Astrocyte of the hippocampus (primary cell): ENCODE measurements around the gene DPYSL5.
"Not testable (repeated sequence)": the region's sequence is repeated elsewhere in the genome, so short reads cannot be mapped to it uniquely, and the experiment has no call there.

ENCODE experiments used
- DNase-seq: peaks from one replicate; pipeline ENCODE4 v3.0.0; 2011; ENCODE audit warnings: low read depth, low spot score

The DPYSL5 gene, protein sequence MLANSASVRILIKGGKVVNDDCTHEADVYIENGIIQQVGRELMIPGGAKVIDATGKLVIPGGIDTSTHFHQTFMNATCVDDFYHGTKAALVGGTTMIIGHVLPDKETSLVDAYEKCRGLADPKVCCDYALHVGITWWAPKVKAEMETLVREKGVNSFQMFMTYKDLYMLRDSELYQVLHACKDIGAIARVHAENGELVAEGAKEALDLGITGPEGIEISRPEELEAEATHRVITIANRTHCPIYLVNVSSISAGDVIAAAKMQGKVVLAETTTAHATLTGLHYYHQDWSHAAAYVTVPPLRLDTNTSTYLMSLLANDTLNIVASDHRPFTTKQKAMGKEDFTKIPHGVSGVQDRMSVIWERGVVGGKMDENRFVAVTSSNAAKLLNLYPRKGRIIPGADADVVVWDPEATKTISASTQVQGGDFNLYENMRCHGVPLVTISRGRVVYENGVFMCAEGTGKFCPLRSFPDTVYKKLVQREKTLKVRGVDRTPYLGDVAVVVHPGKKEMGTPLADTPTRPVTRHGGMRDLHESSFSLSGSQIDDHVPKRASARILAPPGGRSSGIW

DNA sequence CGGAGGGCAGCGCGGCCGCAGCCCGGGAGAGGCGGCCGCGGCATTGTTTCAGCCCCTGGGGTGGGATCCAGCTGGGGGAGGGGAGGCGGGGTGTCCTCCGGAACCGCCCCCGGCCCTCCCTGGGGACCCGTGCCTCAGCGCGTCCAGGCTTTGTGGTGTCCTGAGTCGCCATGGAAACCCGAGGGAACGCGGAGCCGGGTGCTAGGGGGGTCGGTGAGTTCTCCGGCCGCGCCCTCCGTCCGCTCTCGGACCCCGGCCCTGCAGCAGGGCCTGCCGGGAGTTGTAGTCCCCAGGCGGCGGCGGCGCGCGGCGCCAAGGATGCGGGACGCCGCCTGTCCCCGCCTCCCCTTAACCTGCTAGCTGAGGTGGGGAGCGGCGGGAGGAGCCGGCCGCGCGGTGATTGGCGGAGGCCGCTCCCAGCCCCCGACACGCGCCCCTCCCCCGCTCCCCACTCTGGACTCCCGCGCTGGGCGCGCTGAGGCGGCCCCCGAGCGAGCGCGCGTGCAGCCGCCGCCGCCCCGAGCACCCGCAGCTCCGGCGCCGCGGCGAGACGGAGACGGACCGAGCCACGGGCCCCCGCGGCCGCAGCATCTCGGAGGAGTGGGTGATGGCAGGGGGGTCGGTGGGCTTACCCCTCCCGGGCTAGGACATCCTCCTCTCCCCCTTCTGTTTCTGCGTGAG lies at the start of gene DPYSL5:
Gene DPYSL5, plus strand, starts transcription at position 478 of the 681 bp plus-strand sequence. CDS start 50,368 bp downstream, outside the sequence.
- DNase-seq = peak; percentile 50

DNA sequence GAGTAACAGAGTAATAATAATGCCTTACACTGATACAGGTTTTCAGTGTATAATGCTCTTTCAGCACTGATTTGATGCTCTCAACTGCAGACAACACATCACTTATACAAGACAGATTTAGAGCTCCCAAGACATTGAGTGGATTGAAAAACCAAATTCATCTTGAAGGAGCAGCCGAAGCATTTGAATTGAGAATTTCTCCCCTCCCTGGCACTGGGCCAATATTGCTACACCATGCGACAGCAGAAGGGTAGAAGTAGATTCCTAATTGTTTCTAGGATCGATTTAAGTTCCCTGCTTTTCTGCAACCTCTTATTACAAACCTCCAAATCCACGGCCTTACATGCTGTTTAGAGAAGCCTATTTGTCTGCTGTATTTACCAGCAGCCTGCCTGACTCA lies 46.6 kb upstream of the DPYSL5 start:
- no peak for DNase-seq

DNA sequence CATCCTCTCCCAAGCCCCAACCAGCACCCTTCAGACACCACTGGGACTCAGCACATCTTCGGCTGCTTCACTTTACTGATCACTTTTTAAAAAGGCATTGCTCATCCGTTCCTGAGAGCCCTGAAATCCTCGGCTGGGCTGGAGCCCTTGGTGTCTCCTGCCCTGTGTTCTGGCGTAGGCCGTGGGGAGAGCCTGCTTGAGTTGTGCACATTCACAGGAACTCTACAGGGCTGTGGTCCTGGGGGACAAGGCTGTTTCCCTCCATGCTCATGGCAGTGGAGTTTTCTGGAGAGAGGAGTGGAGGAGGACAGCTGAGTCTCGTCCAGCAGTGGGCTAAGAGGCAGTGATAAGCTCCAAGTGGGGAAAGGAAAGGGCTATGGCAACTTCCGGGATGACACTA lies 46.1 kb upstream of the DPYSL5 start:
- DNase-seq = no peak

DNA sequence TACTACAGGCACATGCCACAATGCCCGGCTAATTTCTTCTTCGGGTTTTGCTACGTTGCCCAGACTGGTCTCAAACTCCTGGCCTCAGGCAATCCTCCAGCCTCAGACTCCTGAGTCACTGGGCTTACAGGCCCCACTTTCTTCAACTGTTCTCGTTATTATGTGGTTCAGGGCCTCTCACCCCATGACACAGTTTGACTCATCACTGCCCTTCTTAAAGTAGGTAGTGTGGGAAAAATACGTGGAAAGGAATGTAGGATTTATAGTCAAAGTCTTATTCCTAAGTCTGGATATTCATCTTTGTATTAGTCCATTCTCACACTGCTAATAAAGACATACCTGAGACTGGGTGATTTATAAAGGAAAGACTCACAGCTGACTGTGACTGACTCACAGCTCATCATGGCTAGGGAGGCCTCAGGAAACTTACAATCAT lies 42.7 kb upstream of the DPYSL5 start:
- peak; percentile 58 for DNase-seq

DNA sequence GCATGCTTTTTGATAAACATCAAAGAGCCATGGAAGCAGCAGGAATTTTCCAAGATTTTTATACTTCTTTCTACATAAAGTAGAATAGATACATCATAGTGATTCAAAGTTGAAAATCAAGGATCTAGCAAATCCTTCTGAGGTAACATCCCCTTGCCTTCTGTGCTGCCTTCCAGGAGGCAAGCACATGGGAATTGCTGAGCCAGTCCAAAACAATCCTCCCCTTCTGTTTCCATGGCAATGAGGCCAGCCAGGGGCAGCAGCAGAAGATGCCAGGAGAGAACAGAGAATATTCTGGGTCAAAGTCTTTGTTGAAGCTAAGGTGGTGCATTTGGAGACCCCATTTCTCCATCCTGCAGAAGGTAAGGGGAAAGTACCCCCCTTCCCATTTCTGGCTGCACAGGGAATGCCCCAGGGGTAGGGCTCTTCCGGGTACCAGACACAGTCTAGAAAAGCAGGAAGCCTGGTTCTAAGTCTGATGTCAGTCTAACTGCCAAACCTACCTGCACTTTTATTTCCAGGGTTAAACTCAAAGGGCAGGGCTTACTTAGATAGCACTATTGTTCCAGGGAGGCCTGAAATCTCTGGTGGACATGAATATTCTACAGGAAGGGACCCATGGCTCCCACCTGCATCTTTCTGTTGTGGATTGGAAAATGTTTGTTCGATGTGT lies 40.0 kb upstream of the DPYSL5 start:
- DNase-seq = peak; percentile 57

DNA sequence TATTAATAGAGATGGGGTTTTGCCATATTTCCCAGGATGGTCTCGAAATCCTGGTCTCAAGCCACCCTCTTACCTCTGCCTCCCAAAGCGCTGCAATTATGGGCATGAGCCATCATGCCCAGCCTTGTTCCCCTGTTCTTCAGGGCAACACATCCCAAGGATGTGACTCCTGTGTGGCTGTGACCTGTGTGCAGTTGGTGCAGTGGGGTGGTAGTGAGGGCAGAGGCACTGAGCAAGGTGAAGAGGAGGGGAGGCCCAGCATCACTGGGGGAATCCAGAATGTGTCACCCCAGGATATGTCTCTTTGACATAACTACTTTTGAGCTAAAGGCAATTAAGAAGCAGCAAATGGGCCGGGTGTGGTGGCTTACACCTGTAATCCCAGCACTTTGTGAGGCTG lies 38.7 kb upstream of the DPYSL5 start:
- no peak for DNase-seq

DNA sequence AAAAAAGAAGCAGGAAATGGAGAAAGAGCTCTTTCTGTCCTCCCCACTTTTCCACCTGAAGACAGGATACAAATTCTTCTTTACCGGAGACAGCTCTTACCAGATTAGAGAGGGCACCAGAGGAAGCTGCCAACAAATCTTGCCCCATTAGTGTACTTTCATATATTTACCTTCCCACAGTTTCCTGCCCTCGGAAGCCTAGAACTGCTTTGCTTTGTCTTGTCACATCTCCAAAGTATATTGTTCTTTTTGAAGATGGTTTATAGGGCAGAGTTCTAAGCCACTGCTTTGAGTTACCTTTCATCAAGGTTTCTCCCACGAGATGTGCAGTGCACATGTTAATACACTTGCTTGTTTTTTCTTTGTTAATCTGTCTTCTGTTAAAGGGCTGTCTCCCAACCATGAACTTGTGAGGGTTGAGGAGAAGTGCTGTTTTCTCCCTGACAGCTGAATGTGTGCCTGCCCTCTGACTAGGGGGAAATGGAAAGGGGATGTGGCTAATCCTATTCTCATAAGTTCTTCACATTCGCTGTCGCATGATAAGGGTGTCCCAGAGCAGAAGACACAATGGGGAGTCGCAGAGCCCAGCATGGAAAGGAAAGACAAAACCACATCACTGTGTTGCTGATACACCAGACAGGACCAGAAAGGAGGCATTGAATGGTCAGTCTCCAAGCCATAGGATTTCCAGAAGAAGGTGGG lies 37.9 kb upstream of the DPYSL5 start:
- no peak for DNase-seq

DNA sequence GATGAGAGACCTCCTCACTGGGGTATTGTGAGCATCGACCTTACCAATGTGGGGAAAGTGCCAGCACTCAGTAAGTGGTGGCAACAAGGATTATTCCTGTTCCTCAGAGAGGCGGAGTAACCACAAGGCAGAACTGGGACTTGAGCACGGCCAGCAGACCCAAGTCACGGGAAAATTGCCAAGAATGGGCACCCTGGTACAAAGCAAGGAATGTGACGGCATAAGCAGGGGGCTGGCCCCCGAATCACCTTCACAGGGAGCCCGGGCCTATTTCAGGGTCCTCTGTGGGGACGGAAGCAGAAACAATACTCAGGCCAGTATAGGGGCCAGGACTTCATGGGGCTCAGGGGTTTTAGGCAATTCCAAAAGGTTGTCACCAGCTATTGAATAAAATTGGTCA lies 36.7 kb upstream of the DPYSL5 start:
- DNase-seq = no peak

DNA sequence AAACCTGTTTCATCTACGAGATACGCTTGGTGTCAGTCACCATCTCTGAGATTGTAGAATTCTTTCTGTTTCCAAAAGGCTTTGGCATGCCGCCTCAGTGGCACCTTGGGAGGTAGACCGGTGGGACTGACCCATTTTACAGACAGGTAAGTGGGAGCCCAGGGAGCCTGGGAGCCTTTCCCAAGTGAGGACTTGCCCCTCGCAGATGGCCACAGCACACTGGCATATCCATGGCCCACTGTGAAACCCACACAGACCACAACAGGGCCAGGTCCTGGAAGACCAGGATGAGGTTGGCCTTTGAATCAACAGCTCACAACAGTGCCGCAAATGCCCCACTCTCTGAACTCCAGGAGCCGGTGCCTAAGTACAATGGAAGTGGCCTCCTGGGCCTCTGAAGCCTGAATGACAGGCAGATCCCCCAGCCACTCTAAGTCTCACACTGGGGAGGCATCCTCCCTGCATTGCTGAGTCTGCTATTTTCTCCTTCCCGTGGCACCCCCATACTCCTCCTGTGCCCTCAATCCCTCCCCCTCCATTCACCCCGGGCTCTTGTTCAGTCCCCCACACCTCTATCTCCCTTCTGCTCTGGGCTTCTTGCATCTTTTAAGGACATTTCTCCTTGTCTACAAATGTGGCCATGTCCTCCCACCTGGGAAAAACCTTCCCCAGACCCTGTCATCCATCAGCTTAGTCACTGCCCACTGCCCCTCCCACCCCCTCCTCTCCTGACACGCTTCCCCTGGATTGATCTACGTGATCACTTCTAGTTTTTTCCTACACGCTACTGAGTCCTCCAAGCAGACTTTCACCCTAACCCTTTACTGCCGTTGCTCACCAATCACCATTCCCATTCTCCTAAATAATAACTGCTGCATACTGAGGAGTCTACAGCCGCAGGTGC lies 35.9 kb upstream of the DPYSL5 start:
- no peak for DNase-seq

DNA sequence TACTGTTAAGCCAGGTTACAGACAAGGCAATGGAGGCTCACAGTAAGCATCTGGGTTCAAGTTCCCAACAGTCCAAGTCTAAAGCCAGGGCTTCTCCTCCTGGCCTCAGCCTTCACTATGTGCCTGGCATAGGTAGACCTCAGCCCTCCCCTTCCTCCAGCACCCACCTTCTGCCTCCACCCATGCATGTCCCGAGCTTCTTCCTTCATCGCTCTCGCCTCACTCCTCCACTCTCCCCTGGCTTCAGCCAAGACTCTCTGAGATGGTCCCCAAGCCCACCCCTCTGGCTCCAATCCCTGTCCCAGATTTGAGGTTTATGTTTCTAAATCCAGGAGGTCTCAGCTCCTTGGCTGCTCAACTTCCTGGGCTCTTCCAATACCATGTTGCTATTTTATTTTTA lies 35.2 kb upstream of the DPYSL5 start:
- no peak for DNase-seq

DNA sequence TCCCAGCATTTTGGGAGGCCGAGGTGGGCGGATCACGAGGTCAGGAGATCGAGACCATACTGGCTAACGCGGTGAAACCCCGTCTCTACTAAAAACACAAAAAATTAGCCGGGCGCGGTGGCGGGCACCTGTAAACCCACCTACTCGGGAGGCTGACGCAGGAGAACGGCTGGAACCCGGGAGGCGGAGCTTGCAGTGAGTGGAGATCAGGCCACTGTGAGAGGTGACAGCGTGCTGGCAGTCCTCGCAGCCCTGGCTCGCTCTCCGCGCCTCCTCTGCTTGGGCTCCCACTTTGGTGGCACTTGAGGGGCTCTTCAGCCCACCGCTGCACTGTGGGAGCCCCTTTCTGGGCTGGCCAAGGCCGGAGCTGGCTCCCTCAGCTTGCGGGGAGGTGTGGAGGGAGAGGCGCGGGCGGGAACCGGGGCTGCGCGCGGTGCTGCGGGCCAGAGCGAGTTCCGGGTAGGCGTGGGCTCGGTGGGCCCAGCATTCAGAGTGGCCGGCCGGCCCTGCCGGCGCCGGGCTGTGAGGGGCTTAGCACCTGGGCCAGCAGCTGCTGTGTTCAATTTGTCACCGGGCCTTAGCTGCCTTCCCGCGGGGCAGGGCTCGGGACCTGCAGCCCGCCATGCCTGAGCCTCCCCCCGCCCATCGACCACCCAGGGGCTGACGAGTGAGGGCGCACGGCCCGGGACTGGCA lies 33.7 kb upstream of the DPYSL5 start:
- not testable (repeated sequence) for DNase-seq

DNA sequence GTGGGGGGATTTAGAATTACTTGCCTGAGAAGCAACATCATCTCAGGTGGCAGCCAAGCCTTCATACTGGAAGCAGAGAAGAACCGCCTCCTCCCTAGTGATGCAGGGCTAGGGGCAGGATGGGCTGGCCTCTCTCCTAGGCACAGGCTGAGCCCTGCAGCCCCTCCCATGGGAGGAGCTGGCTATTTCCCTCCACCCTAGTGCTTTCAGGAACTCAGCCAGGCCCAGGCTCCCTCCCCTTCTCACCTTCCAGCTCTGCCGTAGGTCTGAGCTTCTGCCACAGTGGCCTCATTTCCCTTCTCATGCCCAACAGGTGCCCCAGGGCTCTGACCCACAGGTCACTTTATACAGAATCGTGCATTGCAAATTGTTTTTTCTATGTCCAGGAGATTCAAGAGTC lies 31.0 kb upstream of the DPYSL5 start:
- DNase-seq = no peak

DNA sequence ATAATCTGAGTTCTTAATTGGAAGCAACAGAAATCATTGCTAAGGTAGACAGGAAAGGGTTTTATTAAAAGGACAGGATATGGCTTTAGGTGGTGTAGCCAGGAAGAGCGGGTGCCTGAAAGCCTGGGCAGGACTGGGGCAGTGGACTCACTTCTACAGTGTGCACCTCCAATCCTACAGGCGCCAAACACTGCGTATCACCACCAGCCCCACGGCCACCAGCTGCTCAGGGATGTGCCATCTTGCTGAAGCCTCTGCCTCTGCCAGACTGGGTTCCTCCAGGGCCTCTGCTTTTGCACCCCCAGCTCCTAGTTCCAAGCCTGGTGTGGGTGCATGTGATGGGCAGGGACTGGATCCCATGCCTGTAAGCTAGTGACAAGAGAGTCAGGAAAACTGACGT lies 29.7 kb upstream of the DPYSL5 start:
- no peak for DNase-seq

DNA sequence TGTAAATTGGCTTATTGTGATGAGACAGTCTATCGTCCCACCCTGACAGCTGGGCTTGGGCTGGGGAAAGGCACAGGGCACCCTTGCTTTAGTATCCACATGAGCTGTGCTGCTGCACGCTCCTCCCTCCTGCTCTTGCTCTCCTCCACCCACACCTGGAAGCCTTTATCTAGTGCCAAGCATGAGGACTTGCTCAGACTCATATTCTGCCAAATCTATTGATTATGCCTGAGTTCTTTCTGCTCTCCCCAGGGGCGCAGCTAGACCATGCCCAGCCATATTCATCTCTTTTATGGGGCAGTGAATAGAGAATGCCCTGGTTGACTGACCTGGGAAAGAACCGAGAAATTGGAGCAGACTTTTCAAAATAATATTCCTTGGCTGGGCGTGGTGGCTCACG lies 29.0 kb upstream of the DPYSL5 start:
- no peak for DNase-seq

DNA sequence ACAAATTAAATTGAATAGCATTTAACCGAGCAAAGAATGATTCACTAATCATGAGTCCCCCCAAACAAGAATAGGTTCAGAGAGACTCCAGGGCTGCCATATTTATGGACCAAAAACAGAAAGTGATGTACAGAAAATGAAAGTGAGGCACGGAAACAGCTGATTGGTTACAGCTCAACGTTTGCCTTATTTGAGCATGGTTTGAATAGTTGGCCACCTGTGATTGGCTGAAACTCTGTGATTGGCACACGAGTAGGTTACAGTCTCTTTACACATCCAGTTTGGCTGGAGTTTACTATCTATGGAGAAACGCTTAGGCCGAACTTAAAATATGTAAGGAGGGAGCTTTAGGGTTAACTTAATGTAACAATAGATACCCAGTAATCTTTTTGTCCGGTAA lies 27.0 kb upstream of the DPYSL5 start:
- DNase-seq = no peak

DNA sequence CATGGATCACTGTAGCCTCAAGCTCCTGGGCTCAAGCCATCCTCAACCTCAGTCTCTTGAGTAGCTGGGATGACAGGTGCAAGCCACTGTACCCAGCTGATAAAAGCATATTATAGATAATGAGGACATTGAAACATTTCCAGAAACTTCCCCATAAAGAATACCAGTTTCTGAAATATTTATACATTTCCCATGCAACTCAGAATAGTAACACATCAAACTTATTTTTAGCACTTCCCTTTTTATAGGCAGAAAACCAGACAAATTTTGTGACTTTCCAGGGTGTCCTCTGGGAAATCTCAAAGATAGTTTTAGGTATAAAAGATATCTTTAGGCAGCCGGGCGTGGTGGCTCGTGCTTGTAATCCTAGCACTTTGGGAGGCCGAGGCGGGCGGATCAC lies 25.1 kb upstream of the DPYSL5 start:
- DNase-seq = no peak

DNA sequence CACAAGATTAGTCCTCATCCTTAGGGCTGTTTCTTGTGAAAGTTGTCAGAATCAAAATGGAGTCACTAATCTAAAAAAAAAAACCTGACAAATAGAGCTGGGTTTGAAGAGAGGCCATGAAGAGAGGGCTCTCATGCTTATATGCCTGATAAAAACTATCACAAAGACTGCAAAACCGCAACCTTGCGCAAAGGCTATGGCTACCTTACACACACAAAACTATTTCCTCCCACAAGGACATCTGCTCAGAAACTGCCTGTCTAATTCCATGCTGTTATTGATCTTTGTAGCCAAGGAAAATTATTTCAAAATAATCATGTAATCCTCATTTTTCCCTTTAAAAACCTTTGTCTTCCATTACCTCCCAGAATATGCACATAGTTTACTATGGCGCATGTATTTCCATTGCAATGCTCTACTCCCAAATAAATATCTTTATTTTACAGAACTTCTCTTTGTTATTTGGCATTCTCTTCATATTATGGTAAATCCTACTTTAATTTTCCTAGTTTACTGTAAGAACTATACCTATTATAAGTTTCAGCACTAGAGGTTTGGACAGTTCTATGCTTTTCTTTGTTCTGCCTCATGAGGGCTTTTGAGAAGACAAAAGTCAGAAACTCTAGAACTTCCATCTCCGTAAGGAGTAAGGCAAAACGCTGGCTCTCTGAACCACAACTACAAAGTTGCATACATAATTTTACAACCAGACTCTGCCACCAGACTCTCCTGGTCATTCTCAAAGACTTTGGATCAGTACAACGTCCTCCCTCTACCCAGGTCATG lies 9.6 kb upstream of the DPYSL5 start:
- peak; percentile 56 for DNase-seq

DNA sequence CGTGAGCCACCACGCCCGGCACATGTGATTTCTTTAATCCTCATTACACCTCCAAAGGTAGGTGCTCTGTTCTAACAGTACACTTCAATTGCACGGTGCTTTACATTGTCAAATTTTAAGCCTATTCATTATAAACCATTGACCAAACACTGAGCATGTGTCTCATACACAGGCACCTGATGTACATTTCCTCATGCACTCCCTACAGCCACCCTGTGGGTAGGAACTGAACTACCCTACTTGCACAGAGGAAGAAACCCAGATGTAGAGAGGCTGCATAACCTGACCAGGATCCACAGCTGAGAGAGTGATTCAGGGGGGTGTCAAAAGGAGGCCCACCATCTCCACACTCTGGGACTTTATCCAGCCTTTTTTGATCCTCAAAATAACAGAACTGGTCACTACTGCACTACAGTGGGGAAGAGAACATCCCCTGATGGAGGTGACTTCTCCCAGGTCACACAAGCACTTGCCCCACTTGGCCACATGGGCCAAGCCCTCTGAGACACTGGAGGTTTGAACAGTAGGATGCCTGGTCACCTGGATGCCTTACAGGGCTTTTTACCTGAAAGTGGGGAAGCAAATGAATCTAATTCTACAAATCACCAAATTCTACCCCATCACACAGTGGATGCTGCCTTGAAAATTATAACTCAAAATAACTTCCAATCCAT lies 6.9 kb upstream of the DPYSL5 start:
- DNase-seq = no peak

DNA sequence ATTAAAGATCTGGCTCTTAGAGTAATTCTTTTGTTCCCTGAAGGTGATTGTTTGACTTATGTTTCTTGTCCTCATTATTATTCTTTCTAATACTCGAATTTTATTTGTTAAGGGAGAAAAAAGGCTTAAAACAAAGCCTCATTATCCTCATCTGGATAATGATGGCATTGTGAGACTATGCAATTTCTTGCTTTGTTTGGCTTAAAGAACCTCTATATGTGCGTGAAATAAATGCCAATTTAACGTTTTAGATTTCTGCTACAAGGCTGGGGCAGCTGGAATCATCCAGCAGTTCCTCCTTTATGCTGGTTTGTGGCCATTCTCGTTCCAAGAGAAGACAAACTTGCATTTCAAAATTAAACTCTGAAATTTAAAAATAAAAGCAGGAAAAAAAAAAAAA lies 4.9 kb upstream of the DPYSL5 start:
- no peak for DNase-seq
